ENCODE measurements around the gene COL13A1.

GRCh38 chr10:69865450-69865849 is 63.7 kb downstream of the COL13A1 start:
- TF ChIP-seq CTCF (IDR thresholded peaks at IDR 0.05; ENCODE audit: low read depth, low read length) (no peak), POLR2A (IDR thresholded peaks at IDR 0.05; ENCODE audit: extremely low read depth, insufficient read length) (no peak)
